Left ventricle myocardium superior (tissue), 1 donor: ENCODE measurements around the gene PACS1. TPM values are rescaled to one million over a fixed set of nuclear protein-coding genes. Genes with fewer than 3 reads are reported as not detected.
"Not testable (repeated sequence)": the region's sequence is repeated elsewhere in the genome, so short reads cannot be mapped to it uniquely, and the experiment has no call there.

ENCODE experiments used
- ATAC-seq: fragments of 200-7000 bp; cut with Tn5 transposase; one replicate; pipeline ENCODE4 v1.9.1; 2020; ENCODE audit warnings: mild to moderate bottlenecking, moderate library complexity
- DNase-seq: peaks from one replicate; pipeline ENCODE4 v3.0.0-alpha.2; 2020
- intact Hi-C: fragments of 100-400 bp; cut with micrococcal nuclease; formaldehyde crosslinking; loops from one replicate; pipeline ENCODE4 v1.11.0; 2022
- total RNA-seq: library from RNA; stranded (reverse); fragmentation: NEBNext Ultra II Directional; extraction: Animal tissue kit (Norgen Biotek cat#: 25700); gene quantifications from one replicate; pipeline ENCODE4 v1.2.1, GENCODE V29; 2021
- donor health status: DM: no; HTN: yes; CAD: no; lungs with severe emphysema.

The PACS1 gene
- total RNA-seq, 1 donor from 2014 or later: 59.0 TPM

DNA sequence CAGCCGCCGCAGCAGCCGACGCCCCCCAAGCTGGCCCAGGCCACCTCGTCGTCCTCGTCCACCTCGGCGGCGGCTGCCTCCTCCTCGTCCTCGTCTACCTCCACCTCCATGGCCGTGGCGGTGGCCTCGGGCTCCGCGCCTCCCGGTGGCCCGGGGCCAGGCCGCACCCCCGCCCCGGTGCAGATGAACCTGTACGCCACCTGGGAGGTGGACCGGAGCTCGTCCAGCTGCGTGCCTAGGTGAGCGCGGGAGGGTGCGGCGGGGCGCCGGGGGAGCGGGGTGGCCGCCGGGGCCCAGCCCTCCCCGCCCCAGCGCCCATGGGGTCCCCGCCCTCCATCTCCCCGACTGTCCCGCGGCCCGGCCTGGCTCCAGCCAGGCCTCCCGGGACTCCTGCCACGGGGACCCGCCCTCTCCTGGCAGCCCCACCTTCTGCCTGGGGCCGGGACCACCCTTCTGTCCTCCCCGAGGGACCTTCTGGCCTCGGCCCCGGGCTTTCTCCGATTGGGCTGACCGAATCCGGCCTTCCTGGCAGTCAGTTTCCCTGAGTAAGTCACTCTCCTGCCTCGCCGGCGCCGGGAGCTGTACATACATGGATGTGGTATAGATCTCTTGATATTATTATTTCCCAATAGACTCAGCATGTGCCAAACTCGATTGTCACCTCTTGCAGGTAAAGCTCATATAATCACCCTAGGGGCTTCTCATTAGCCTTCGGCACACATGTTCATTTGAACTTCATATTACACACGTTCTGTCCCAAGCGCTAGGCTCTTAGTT is 720 bp downstream of the PACS1 start:
- ATAC-seq: peak; percentile 22
- peak; percentile 79 for DNase-seq
- intact Hi-C loops: no loop called here

DNA sequence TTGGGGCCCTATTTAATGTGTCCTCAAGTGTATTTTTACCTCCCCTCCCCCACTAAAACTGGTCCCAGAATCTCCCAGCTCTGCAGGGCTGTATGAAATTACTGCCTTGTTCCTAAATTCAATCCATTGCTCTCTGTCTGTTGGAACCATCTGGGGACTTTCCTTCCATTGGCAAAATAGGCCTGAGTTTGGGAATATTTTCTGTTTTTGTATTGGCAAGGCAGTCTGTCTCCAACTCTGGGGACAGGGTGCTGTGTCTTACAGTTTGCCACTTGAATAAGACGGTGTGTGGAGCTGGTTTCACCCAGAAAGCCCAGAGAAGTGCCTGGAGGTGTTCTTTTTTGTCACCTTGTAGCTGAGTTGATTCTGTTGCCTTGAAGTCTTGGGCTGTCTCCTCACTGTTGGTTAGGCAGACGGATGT is 1.3 kb downstream of the PACS1 start:
- no peak for DNase-seq
- no peak for ATAC-seq
- intact Hi-C loops: no loop called here

DNA sequence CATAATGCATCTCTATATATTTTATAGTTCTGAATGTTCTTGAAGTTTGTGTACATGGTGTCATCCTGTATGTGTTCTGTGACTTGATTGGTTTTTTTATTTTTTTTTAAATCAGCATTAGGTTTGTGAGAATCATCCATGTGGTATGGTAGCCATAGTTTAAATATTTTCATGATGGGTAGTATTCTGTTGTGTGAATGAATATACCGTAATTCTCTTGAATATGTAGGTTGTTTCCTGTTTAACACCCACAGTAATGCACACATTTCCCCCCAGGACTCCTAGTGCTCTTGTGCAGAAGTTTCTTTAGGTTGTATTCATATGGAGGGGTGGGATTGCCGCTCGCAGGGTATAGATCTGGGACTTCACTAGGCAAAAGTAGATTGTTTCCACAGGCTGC is 2.0 kb downstream of the PACS1 start:
- intact Hi-C loops: no loop called here
- DNase-seq (no peak), ATAC-seq (no peak)

DNA sequence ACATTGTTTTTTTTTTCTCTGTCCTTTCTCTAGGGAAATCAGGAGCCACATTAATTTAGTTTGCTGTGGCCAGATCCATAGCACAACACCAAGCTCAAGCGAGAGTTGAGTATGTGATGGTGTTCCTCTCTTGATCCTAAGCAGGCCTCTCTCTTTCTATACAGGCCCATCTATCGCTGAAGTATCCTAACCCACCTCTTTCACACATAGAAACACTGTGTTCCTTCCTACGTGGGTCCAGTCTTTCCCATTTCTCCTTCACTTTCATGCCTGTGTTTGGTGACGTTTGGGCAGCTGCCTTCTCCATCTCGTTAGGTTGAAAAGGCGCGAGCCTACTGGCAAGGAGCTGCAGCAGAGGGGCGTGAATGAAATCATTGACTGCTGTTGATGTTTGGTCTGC is 2.4 kb downstream of the PACS1 start:
- ATAC-seq (no peak), DNase-seq (no peak)
- intact Hi-C loops: no loop called here

DNA sequence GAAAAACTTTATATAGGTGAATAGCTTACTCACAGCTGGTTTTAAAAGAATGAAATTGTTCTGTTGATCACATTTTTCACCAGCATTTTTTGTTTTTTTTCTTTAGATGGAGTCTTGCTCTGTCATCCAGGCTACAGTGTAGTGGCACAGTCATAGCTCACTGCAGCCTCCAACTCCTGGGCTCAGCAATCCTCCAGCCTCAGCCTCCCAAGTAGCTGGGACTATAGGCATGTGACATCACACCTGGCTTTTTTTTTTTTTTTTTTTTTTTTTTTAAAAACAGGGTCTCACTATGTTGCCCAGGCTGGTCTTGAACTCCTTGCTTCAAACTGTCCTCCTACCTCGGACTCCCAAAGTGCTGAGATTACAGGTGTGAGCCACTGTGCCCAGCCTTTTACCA is 3.6 kb downstream of the PACS1 start:
- DNase-seq (no peak), ATAC-seq (no peak)
- intact Hi-C loops: no loop called here

DNA sequence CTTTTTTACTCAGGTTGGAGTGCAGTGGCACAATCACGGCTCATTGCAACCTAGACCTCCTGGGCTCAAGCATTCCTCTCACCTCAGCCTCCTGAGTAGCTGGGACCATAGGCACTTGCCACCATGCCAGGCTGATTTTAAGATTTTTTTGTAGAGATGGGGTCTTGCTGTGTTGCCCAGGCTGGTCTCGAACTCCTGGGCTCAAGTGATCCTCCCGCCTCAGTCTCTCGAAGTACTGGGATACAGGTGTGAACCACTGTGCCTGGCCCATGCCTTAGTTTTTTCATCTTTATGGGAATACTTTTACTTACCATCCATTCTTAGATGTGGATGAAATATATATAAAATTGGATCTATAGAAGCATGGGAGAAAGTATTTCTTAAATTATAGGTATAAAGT is 5.2 kb downstream of the PACS1 start:
- intact Hi-C loops: no loop called here
- DNase-seq: no peak
- ATAC-seq: no peak

DNA sequence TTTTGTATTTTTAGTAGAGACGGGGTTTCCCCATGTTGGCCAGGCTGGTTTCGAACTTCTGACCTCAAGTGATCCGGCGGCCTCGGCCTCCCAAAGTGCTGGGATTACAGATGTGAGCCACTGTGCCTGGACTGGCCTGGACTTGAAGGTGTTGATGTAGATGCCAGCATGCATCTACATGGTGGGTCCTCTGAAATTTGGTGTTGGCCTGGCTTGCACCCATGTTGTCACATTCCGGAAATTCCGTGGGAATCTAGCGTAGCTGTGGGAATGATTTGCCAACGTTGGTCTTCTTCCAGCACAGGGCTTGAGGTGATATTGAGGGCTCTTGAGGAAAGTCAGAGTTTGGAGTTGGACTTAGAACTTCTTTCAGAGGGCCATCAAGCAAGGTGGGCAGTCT is 6.5 kb downstream of the PACS1 start:
- no peak for ATAC-seq
- intact Hi-C loops: no loop called here

DNA sequence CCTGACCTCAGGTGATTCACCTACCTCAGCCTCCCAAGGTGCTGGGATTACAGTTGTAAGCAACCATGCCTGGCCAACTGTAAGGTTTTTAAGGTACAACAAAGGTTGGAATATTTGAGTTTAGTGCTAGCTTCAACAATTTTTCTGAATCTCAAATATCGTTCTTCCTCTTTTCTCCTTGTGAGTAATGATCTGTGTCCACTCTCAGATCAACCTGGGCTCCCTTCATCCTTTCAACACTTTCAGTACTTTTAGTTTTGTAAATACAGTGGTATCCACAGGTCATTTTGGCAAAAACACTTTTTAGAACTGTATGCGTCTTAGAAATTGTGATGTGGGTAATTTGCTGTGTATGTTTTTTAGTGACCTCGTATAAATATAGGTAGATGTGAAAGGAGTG is 7.9 kb downstream of the PACS1 start:
- DNase-seq (no peak), ATAC-seq (no peak)
- intact Hi-C loops: no loop called here

More for the DNA sequence above, 6.5 kb downstream of the PACS1 start:
- no peak for DNase-seq

DNA sequence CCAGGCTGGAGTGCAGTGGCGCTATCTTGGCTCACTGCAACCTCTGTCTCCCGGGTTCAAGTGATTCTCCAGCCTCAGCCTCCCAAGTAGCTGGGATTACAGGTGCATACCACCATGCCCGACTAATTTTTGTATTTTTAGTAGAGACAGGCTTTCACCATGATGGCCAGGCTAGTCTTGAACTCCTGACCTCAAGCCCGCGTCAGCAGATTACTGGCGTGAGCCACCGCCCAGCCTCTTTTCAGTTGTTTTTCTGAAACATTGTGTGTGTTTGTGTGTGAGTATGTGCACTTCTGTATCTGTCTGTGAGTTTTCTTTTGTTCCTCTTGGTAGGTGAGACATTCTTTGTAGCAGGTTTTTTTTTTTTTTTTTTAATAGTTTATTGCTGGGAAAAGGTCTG is 8.9 kb downstream of the PACS1 start:
- ATAC-seq, DNase-seq, intact Hi-C loops: not testable (repeated sequence)

DNA sequence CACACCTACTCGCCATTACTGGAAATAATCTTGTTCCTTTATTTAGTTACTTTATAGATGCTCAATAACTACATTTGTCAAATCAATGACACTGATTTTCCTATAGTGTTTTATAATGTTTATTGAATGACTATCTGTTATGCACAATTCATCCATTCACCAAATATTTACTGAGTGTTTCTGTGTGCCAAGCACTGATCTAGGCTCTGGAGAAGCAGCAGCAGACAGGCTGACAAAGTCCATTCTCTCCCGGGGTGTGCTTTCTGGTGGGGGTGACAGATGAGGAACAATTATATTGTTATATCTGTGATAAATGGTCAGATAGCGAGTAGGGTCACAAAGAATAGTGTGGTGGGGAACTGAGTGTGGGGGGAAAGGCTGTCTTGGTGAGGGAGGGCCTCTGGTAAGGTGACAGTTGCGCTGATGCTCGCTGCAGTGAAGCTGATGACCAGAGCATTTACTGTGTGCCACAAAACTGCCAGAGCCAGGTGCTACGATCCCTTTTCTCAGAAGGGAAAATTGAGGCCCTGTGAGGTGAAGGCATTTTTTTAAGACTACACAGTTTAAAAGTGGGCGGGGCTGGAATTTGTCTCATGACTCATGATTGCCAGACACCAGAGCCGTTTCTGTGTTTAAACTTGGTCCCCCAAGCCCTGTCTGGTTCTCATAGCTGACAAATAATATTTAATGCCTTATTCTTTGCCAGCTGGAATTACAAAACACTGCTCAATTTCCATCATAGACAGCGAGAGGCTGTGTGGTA is 10.2 kb downstream of the PACS1 start:
- no peak for DNase-seq
- peak; percentile 38 for ATAC-seq
- intact Hi-C loops: no loop called here

DNA sequence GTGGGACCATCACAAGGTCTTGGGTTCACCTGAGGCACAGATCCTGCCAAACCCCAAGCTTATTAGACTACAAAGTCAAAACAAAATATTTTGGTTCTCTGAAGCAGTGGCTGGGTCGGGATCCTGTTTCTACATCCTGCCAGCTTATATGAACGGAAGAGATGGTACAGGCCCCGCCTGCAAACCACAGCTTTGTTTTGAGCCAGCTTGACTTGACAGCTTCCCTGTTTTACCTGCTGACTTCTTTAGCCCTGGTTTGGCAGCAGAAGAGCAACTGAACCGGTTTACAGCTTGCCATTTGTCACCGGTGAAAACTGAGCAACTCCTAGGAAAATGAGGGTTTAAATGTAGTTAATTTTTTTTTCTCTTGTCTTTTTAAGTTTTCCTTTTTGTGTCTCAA is 11.4 kb downstream of the PACS1 start:
- ATAC-seq: peak; percentile 44
- intact Hi-C loops: no loop called here
- peak; percentile 47 for DNase-seq

DNA sequence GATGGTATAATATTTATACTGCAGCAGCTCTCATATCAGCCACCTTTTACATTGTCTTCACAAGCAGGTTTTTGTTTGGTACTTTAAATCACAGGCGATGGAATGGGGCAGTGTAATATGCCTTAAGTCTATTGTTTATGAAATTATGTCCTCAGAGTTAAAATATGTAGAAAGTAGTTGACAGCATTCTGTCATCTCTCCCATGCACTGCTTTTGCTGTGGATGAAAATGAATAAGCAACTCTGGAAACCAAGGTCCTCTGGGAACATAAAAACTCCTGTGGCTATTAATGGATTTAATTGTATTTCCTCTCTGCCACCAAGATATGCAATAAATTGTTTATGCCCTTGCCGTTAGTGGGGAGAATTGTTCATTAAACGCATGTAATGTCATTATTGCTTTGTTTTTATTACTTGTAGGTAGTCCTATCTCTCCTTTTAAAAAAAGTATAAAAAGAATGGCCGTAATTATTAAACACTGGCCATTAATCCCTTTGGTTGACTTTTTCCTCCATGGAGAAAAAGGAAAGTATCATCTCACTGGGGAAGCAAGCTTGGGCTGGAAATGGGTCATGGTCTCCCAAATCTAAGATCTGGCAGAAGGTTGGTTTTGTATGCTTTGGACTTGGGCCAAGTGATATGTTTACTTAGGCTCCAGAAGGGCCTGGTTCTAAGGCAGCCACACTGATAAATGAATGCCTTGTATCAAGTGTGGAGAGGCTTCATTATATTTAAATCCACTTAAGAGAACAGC is 13.1 kb downstream of the PACS1 start:
- intact Hi-C loops: no loop called here
- no peak for DNase-seq
- peak; percentile 27 for ATAC-seq

DNA sequence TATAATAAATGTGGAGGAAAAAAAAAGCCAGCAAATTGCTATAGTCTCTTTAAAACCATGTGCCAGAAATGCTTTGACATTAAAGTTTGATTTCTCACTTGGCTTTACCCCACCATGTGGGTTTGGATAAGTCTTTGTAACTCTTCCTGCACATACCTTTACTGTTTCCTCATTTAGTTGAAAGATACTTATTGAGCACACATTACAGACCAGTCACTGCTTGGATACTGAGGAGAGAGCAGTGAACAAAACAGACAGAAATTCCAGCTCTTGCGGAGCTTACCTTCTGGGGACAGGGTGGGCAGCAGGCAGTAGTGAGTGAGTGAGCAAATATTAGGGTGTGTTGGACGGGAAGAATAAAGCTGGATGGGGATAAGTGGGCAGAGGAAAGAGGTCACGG is 13.7 kb downstream of the PACS1 start:
- ATAC-seq: no peak
- intact Hi-C loops: no loop called here
- no peak for DNase-seq

DNA sequence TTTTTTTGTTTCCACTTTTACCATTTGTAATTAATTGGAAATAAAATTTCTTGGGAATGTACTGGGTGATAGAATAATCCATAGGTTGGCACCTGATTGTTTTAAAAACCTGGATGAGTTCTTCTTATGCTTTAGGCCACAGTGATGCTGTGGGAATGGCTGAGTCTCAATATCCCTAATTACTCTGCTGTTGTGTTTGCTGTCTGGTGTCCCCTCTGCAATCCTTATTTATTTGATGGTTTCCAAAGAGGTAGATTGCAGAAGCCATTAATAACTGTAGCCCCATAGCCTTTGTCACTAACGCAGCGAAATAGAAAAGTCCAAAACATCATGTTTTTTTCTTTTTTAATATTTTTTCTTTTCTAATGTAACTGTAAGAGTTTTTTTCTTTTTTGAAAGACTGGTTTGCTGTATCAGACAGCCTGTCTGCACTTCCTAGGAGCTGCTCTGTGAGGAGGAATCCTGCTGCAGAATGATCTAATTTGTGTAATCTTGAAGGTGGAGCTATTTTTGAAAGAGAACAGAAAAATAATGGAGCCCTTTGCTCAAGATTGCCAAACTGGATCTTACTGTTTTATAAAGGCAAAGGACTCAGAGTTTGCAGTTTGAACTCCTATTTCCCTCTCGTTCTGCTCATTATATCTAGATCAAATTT is 14.9 kb downstream of the PACS1 start:
- ATAC-seq (no peak), DNase-seq (no peak)
- intact Hi-C loops: no loop called here

DNA sequence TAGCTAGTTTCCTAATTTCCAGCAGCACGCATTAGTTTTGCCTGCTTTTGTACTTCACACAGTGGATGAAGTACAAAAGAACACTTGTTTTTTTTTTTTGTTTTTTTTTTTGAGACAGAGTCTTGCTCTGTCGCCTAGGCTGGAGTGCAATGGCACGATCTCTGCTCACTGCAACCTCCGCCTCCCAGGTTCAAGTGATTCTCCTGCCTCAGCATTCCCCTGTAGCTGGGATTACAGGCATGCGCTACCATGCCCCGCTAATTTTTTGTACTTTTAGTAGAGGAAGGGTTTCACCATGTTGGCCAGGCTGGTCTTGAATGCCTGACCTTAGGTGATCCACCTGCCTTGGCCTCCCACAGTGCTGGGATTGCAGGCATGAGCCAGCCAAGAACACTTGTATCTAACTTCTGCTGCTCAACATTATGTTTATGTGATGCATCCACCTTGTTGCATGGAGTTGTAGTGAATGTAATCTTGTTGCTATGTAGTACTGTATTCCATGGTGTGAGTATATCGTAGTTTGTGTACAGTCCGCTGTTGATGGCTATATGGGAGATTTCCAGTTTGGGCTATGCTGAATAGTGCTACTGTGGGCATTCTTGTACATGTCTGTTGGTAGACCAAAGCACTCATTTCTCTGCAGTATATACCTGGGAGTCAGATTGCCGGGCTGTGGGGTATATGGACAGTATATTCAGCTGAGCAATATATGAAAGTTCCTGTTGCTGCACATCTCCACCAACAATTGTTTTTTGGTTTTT is 17.3 kb downstream of the PACS1 start:
- intact Hi-C loops: no loop called here
- ATAC-seq (peak; percentile 36), DNase-seq (no peak)

DNA sequence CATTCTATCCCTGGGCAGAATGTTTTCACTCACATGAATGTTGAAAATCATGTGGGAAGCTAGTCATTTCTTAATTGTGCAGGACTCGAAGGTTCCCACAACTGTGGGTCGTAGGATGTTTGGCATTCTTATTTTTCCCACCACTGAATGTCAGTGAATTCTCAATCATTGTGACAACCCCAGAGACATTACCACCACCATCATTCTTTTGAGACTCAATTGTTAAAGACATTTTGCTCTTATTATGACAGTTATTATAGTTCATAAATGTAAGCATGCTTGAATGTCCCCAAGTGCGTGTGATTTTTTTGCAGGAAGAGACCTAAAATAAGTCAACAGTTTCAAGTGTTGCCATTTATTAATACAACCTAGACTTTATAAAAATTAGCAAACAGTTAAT is 19.0 kb downstream of the PACS1 start:
- ATAC-seq (no peak), DNase-seq (no peak)
- intact Hi-C loops: no loop called here

DNA sequence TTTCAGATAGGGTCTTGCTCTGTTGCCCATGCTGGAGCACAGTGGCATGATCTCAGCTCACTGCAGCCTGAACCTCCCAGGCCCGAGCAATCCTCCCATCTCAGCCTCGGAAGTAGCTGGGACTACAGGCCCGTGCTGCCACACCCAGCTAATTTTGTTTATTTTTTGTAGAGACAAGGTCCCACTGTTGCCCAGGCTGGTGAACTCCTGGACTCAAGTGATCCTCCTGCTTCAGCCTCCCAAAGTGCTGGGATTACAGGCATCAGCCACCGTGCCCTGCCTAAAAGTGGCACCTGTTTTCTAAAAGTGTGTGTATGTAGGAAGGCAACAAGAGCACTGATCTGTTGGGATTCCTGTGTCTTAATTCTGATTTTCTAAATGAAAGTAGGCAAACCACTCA is 20.2 kb downstream of the PACS1 start:
- intact Hi-C loops: no loop called here
- DNase-seq (no peak), ATAC-seq (no peak)

DNA sequence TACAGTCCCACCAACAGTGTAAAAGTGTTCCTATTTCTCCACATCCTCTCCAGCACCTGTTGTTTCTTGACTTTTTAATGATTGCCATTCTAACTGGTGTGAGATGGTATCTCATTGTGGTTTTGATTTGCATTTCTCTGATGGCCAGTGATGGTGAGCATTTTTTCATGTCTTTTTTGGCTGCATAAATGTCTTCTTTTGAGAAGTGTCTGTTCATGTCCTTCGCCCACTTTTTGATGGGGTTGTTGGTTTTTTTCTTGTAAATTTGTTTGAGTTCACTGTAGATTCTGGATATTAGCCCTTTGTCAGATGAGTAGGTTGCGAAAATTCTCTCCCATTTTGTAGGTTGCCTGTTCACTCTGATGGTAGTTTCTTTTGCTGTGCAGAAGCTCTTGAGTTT is 22.1 kb downstream of the PACS1 start:
- intact Hi-C loops, DNase-seq, ATAC-seq: not testable (repeated sequence)

DNA sequence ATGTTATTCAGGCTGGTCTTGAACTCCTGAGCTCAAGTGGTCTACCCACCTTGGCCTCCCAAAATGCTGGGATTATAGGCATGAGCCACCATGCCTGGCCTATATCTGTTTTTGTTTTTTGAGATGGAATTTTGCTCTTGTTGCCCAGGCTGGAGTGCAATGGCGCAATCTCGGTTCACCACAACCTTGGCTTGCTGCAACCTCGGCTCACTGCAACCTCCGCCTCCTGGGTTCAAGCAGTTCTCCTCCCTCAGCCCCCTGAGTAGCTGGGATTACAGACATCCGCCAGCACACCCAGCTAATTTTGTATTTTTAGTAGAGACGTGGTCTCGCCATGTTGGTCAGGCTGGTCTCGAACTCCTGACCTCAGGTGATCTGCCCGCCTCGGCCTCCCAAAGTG is 29.7 kb downstream of the PACS1 start:
- intact Hi-C loops, ATAC-seq, DNase-seq: not testable (repeated sequence)
